Gastroesophageal sphincter (tissue), 3 donors: Measurements from ENCODE around the gene TYW1.
"Not testable (repeated sequence)": the region's sequence is repeated elsewhere in the genome, so short reads cannot be mapped to it uniquely, and the experiment has no call there.

ENCODE experiments used
- POLR2A ChIP-seq, 2 donors: fragments of 450-650 bp; IDR thresholded peaks; one replicate each; pipeline ENCODE4 v1.6.1; 2017; ENCODE audit warnings: antibody characterized with exemption in 2 of 2, mild to moderate bottlenecking in 2 of 2, moderate library complexity in 1 of 2
- POLR2AphosphoS5 ChIP-seq: sonication (generic); formaldehyde crosslinking; IDR thresholded peaks from one replicate; pipeline ENCODE4 v1.6.1; 2017; ENCODE audit warnings: antibody characterized with exemption
- TF ChIP-seq, protein P1 (sequence below), 4 experiments: fragments of 200-600 bp in 2 of 4; fragments of 450-650 bp in 2 of 4; sonication (generic) in 1 of 4; IDR thresholded peaks; one replicate each; pipeline ENCODE4 v1.5.1; 2017 to 2019; ENCODE audit warnings: antibody characterized with exemption in 4 of 4, mild to moderate bottlenecking in 2 of 4, moderate library complexity in 2 of 4

DNA sequence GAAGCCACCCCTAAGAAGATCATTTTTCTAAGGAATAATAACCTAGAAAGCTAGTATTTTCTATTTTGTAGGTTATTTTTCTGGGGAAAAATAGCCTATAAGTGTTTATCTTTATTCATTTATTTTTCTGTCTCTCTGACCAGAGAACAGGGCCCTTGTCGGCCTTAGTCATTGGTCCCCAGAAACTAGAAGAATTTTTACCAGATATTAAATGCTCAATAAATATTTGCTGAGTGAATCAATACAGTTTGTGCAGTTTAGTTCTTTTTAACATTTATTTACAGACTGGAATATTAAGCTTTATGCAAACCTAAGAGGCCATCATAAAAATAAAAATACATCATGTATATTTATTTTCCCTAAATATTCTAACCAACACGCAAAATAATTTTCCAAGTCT, 144.4 kb downstream of the TYW1 start:
- TF ChIP-seq, protein P1, sequence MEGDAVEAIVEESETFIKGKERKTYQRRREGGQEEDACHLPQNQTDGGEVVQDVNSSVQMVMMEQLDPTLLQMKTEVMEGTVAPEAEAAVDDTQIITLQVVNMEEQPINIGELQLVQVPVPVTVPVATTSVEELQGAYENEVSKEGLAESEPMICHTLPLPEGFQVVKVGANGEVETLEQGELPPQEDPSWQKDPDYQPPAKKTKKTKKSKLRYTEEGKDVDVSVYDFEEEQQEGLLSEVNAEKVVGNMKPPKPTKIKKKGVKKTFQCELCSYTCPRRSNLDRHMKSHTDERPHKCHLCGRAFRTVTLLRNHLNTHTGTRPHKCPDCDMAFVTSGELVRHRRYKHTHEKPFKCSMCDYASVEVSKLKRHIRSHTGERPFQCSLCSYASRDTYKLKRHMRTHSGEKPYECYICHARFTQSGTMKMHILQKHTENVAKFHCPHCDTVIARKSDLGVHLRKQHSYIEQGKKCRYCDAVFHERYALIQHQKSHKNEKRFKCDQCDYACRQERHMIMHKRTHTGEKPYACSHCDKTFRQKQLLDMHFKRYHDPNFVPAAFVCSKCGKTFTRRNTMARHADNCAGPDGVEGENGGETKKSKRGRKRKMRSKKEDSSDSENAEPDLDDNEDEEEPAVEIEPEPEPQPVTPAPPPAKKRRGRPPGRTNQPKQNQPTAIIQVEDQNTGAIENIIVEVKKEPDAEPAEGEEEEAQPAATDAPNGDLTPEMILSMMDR (IDR thresholded peaks at IDR 0.05): not testable (repeated sequence)
- TF ChIP-seq POLR2A (IDR thresholded peaks at IDR 0.05); POLR2AphosphoS5: not testable (repeated sequence)
